Smooth muscle cell (in vitro differentiated cells): ENCODE measurements around the gene RNF112. TPM values are rescaled to one million over a fixed set of nuclear protein-coding genes. Genes with fewer than 3 reads are reported as not detected.

Experiments used
- DNase-seq: peaks from one replicate; lab custom pipeline; 2025; ENCODE audit not compliant: unreplicated experiment; lab: John Stamatoyannopoulos, UW
- H2AFZ ChIP-seq: fragments of 200-600 bp; sonication (generic); 2 replicates; pipeline ENCODE4 v1.6.0; 2016; ENCODE audit warnings: antibody characterized with exemption, low read depth, mild to moderate bottlenecking
- H3F3A ChIP-seq: fragments of 200-600 bp; sonication (generic); 2 replicates; pipeline ENCODE4 v1.6.0; 2017; ENCODE audit warnings: antibody characterized with exemption, low read depth
- H3K27ac ChIP-seq: fragments of 200-600 bp; sonication (generic); 2 replicates; pipeline ENCODE4 v1.5.1; 2016; ENCODE audit warnings: low read depth, mild to moderate bottlenecking
- H3K27me3 ChIP-seq: fragments of 200-600 bp; sonication (generic); 2 replicates; pipeline ENCODE4 v1.6.1; 2016; ENCODE audit warnings: low read depth, mild to moderate bottlenecking
- H3K36me3 ChIP-seq: fragments of 200-600 bp; sonication (generic); 2 replicates; pipeline ENCODE4 v1.5.1; 2016; ENCODE audit warnings: low read depth
- H3K4me1 ChIP-seq: fragments of 200-600 bp; sonication (generic); 2 replicates; pipeline ENCODE4 v1.5.1; 2016; ENCODE audit warnings: low read depth
- H3K4me2 ChIP-seq: fragments of 200-600 bp; sonication (generic); 2 replicates; pipeline ENCODE4 v1.6.0; 2016; ENCODE audit warnings: mild to moderate bottlenecking
- H3K4me3 ChIP-seq: fragments of 200-600 bp; sonication (generic); 2 replicates; pipeline ENCODE4 v1.5.1; 2016; ENCODE audit warnings: mild to moderate bottlenecking
- H3K79me2 ChIP-seq: fragments of 200-600 bp; sonication (generic); 2 replicates; pipeline ENCODE4 v1.6.0; 2016; ENCODE audit warnings: low read depth, mild to moderate bottlenecking
- H3K9ac ChIP-seq: fragments of 200-600 bp; sonication (generic); 2 replicates; pipeline ENCODE4 v1.6.0; 2016; ENCODE audit warnings: low read depth
- H3K9me3 ChIP-seq: fragments of 200-600 bp; sonication (generic); replicated peaks from 2 replicates; pipeline ENCODE4 v1.5.1; 2016; ENCODE audit warnings: low read depth
- H4K20me1 ChIP-seq: fragments of 200-600 bp; sonication (generic); 2 replicates; pipeline ENCODE4 v1.6.0; 2016; ENCODE audit warnings: low read depth
- WGBS: methylation state at CpG from one replicate; pipeline ENCODE4 v1.1.7; 2016; ENCODE audit warnings: low lambda C conversion rate; 5-methylcytosine and 5-hydroxymethylcytosine counted together
- polyA plus RNA-seq: library from polyadenylated mRNA; unstranded; fragments of >200 nt; fragmentation: Nextera tagmentation; extraction: Ambion mirVana; gene quantifications from 2 replicates; pipeline ENCODE4 v1.2.1, GENCODE V29; 2016
- total RNA-seq: library from RNA; depleted of rRNA; stranded (reverse); fragments of >200 nt; gene quantifications from 2 replicates; pipeline ENCODE4 v1.2.3, GENCODE V29; 2014
- TF ChIP-seq, protein P1 (sequence below): fragments of 200-600 bp; sonication (generic); IDR thresholded peaks from 2 replicates; pipeline ENCODE4 v1.5.1; 2017; ENCODE audit warnings: borderline replicate concordance, mild to moderate bottlenecking, antibody characterized with exemption; ENCODE audit not compliant: insufficient read depth, poor library complexity, severe bottlenecking

The RNF112 gene
- total and polyA plus RNA-seq, 2 experiments from 2014 or later: 4.6 to 7.2 TPM

DNA sequence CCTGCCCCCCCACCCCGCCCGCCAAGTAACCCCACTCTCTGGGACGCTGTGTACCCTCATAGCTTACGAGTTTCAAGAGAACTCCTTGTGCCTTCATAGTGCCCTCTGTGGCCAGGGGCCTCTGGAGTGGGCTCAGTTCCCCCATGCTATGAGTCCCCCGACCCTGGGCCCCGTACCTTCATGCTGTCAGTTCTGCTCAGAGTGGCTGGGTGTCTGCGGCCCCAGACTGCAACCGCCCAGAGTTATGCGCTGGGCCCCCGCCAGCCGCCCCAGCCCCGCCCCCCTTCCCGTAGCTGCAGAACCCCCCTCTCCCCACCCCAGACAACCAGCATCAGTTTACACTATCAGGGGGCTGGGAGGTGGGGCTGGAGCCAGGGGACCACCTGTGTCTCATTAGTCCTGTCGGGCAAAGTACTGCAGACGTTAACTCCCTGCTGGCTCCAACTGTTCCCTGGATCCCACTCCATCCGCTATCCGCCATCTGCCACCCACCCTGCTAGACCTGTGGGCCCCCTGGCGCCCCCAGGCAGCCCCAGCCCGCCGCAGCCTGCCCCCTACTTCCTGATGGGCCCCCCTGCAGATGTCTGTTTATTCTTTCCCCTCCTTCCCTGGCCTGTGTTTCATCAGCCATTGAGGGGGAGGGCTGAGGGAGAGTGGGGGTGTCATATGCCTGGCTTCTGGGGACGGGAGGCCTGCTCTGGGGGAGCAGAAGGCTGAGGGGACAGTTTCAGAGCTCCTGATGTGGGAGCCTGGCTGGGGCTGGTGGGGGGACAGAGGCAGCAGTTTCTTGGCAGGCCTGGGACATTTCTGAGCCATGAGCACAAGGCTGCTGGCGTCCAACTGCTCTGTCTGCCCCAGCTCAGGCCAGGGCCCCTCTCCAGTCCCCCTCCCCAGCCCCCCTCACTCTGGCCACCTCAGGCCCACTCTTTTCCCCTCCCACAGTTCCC, 23.8 kb upstream of the RNF112 start, which contains the start of gene MFAP4:
MFAP4 (minus strand) TSS at position 217 of the 947 bp plus-strand sequence; CDS start at position 182, 35 bp downstream.
- H2AFZ ChIP-seq: no peak within 1 kb of the TSS
- H3K36me3 ChIP-seq: no peaks in the 10 kb centered on the region
- no peaks in the 10 kb centered on the region for H3K9me3 ChIP-seq
- H3K4me1 ChIP-seq: peaks cover 32% of the 10 kb centered on the region
- peak; percentile 71 for DNase-seq
- TF ChIP-seq, protein P1, sequence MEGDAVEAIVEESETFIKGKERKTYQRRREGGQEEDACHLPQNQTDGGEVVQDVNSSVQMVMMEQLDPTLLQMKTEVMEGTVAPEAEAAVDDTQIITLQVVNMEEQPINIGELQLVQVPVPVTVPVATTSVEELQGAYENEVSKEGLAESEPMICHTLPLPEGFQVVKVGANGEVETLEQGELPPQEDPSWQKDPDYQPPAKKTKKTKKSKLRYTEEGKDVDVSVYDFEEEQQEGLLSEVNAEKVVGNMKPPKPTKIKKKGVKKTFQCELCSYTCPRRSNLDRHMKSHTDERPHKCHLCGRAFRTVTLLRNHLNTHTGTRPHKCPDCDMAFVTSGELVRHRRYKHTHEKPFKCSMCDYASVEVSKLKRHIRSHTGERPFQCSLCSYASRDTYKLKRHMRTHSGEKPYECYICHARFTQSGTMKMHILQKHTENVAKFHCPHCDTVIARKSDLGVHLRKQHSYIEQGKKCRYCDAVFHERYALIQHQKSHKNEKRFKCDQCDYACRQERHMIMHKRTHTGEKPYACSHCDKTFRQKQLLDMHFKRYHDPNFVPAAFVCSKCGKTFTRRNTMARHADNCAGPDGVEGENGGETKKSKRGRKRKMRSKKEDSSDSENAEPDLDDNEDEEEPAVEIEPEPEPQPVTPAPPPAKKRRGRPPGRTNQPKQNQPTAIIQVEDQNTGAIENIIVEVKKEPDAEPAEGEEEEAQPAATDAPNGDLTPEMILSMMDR: no peak
- H4K20me1 ChIP-seq: peaks cover 27% of the 10 kb centered on the region
- peak within 1 kb of the TSS; percentile 56 for H3K9ac ChIP-seq
- H3K27ac ChIP-seq: peak within 1 kb of the TSS; percentile 91
- H3K4me3 ChIP-seq: peak within 1 kb of the TSS; percentile 45
- 6% methylated on average over 11 of the region's 22 CpGs for WGBS
- no peaks in the 10 kb centered on the region for H3K27me3 ChIP-seq
- no peaks in the 10 kb centered on the region for H3K79me2 ChIP-seq
- H3F3A ChIP-seq: peaks cover 42% of the 10 kb centered on the region
- peak within 1 kb of the TSS; percentile 84 for H3K4me2 ChIP-seq

DNA sequence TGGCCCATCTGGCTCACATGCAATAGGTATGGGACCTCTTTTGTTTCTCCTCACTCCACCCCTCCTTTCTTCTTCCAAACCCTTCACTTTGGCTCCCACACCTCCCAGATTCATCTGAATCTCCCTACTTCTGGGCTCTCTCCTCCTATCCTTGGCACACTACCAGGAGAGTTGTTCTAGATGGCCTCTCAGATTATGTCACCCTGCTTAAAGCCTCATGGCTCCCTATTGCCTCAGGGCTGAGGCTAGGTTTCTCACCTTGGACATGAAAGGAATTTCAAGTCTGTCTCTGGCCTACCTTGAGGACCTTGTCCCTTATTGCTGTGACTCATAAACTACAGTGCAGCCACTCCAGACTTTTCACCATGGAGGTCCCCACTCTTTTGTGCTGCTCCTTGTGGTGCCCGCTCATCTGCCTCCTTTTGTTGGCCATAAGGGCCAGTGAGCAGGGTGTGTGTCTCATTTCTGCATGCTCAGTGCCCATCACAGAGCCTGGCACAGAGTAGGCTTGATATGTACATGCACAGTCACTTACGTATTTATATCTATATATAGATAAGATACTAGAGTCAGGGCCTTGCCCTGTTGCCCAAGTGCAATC, 23.0 kb upstream of the RNF112 start:
- H3K4me3 ChIP-seq: no peak overlapping the region
- H3K4me1 ChIP-seq: peaks cover 35% of the 10 kb centered on the region
- no peaks in the 10 kb centered on the region for H3K36me3 ChIP-seq
- no peak for DNase-seq
- 66% methylated on average over 2 of the region's 2 CpGs for WGBS
- peak overlapping the region; percentile 56 for H3K9ac ChIP-seq
- peak overlapping the region; percentile 84 for H3K4me2 ChIP-seq
- H3K79me2 ChIP-seq: no peaks in the 10 kb centered on the region
- peak overlapping the region; percentile 91 for H3K27ac ChIP-seq
- H3K9me3 ChIP-seq: no peaks in the 10 kb centered on the region
- TF ChIP-seq, protein P1: no peak
- peaks cover 20% of the 10 kb centered on the region for H4K20me1 ChIP-seq
- peaks cover 38% of the 10 kb centered on the region for H3F3A ChIP-seq
- H2AFZ ChIP-seq: no peak overlapping the region
- no peaks in the 10 kb centered on the region for H3K27me3 ChIP-seq

DNA sequence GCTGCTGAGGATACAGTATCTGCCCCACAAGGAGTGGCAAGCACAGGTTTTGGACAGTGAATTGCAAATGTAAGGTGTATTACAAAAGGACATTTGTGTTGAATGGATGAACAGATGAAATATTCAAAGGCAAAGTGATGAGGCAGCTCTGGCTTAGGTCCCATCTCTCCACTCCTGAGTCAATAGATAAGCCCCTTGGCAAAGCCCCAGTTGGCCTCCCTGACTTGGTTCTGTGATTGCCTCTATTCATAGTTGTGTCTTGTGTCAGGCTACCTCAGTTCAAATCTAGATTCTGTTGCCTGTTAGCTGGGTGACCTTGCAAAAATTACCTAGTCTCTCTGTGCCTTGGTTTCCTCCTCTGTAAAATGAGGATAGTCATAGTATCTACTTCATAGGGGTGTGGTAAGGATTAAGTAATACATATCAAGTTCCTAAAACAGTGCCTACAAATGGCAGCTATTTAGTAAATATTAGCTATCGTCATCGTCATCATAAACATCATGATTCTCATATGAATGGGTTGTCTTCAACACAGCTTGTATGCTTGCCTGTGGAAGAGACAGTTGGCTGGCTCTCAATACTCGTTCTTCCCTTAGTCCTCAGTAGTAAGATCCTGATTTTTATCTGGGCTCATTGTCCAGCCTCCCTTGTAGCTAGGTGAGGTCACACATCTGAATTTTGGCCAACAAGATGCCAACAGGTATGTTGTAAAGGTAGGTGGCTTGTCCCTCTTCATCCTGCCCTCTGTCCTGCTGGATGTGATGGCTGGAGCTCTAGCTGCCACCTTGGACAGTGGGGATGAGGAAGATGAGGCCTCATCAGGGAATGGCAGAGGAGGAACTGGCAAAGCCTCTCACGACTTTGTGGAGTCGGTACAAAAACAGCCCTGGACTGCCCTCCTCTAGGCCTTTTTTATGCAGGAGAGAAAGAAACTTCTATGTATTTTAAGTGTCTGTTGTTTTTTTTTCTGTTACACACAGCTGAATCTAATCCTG, 21.9 kb upstream of the RNF112 start:
- H3K27me3 ChIP-seq: no peaks in the 10 kb centered on the region
- H3K36me3 ChIP-seq: no peaks in the 10 kb centered on the region
- H3K9me3 ChIP-seq: no peaks in the 10 kb centered on the region
- peak overlapping the region; percentile 91 for H3K27ac ChIP-seq
- no peak overlapping the region for H3K4me3 ChIP-seq
- no peak overlapping the region for H3K4me2 ChIP-seq
- no peak overlapping the region for H3K9ac ChIP-seq
- peaks cover 11% of the 10 kb centered on the region for H4K20me1 ChIP-seq
- TF ChIP-seq, protein P1: no peak
- 80% methylated on average over 5 of the region's 5 CpGs for WGBS
- H2AFZ ChIP-seq: no peak overlapping the region
- H3K79me2 ChIP-seq: no peaks in the 10 kb centered on the region
- H3K4me1 ChIP-seq: peaks cover 37% of the 10 kb centered on the region
- no peak for DNase-seq
- peaks cover 43% of the 10 kb centered on the region for H3F3A ChIP-seq
